Esophagus muscularis mucosa (tissue), 3 donors: Measurements from ENCODE around the gene IL17C.

Experiments
- CTCF ChIP-seq, 3 experiments: fragments of 200-600 bp in 2 of 3; fragments of 450-650 bp in 1 of 3; sonication (generic) in 2 of 3; IDR thresholded peaks; one replicate each; pipeline ENCODE4 v1.5.1; 2017 to 2019; ENCODE audit warnings: antibody characterized with exemption in 3 of 3, mild to moderate bottlenecking in 2 of 3, moderate library complexity in 1 of 3
- POLR2A ChIP-seq: fragments of 450-650 bp; IDR thresholded peaks from one replicate; pipeline ENCODE4 v1.6.1; 2017; ENCODE audit warnings: antibody characterized with exemption, moderate library complexity, mild to moderate bottlenecking, low read depth
- POLR2AphosphoS5 ChIP-seq, 2 donors: sonication (generic); formaldehyde crosslinking; IDR thresholded peaks; one replicate each; pipeline ENCODE4 v1.6.1; 2017; ENCODE audit warnings: antibody characterized with exemption in 2 of 2

- TF ChIP-seq CTCF (IDR thresholded peaks at IDR 0.05), result no peak
- TF ChIP-seq POLR2A, result no peak
- TF ChIP-seq POLR2AphosphoS5 (IDR thresholded peaks at IDR 0.05), result no peak
Measured at GRCh38 chr16:88618182-88618955, 20.0 kb upstream of the IL17C start.
